ENCODE data around the gene ATP10B.

ATP10B gene

DNA sequence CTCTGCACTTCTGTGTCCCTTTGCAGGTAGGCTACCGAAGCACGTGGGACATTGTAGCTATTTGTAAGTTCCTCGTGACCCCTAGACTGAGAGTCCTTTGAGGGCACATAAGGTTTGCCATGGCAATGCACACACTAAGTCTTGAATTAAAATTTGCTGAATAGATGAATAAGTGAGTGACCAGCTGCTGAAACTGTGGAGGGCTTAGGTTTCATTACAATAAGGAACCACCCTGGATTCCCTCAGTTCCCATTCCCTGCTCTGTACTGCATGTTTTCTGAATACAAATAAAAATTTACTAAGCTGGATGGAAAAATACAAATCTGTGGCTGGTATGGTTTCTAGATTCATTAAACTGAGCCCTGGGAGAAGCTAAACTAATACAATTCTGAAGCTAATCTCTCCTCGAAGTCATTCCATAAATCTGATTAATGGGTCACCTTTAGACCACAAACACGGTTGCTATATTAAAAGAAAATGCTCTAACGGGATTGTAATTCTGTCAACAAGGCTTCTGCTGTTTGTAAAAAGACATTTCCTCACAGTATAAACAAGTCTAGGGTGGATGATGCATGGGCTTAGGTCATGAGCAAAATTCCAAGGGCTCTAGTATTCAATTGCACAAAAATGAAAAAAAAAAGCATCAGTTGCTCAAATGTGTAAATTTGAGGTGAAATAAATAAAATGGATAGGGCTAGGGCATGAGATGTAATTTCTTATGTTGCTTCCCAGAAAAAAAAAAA, 172.3 kb downstream of the ATP10B start:
- Histone ChIP-seq H3K27me3 (ENCODE audit: control insufficient read depth in 1 of 2, insufficient read depth in 1 of 2, low read length in 2 of 2) (no peaks in the 10 kb centered on the region), H2BK12ac (ENCODE audit: low read length in 2 of 2) (no peak overlapping the region), H3K79me1 (replicated peaks; ENCODE audit: low read length, poor library complexity, severe bottlenecking) (no peaks in the 10 kb centered on the region), H3K4me1 (ENCODE audit: control insufficient read depth, insufficient read depth, low read depth, low read length) (no peaks in the 10 kb centered on the region), H3K4ac (ENCODE audit: low read depth in 1 of 2, low read length in 2 of 2) (no peak overlapping the region), H3K9me3 (ENCODE audit: control insufficient read depth, low read length) (no peaks in the 10 kb centered on the region), H2BK15ac (ENCODE audit: low read depth, poor library complexity, severe bottlenecking) (no peak overlapping the region), H2AFZ (ENCODE audit: low read depth, low read length) (no peak overlapping the region), H3K9ac (ENCODE audit: low read length) (no peak overlapping the region), H2AK5ac (ENCODE audit: low read length, severe bottlenecking) (no peak overlapping the region), H3K18ac (ENCODE audit: low read depth in 1 of 2, low read length in 2 of 2) (no peak overlapping the region), H4K8ac (ENCODE audit: low read length) (no peak overlapping the region), H3K36me3 (ENCODE audit: control insufficient read depth in 1 of 2, insufficient read depth in 2 of 2, low read depth in 1 of 2, low read length in 2 of 2) (no peaks in the 10 kb centered on the region), H3K4me3 (ENCODE audit: insufficient read depth in 1 of 2, low read depth in 1 of 2, low read length in 2 of 2) (no peak overlapping the region), H3K23ac (ENCODE audit: low read length in 2 of 2) (no peak overlapping the region), H3K14ac (ENCODE audit: low read length in 2 of 2) (no peak overlapping the region), H4K91ac (ENCODE audit: low read length) (no peak overlapping the region), H2BK5ac (ENCODE audit: low read depth, low read length, poor library complexity, severe bottlenecking) (no peak overlapping the region), H3K27ac (ENCODE audit: low read length, poor library complexity, severe bottlenecking) (no peak overlapping the region), H3K4me2 (ENCODE audit: low read length, poor library complexity, severe bottlenecking) (no peak overlapping the region), H2BK120ac (ENCODE audit: low read depth, low read length) (no peak overlapping the region)
- no peak for DNase-seq
- 51% methylated on average over 4 of the region's 6 CpGs for WGBS

- Histone ChIP-seq H3K9ac (ENCODE audit: low read length) (no peak overlapping the region), H3K18ac (ENCODE audit: low read depth in 1 of 2, low read length in 2 of 2) (no peak overlapping the region), H3K27ac (ENCODE audit: low read length, poor library complexity, severe bottlenecking) (no peak overlapping the region), H3K4me1 (ENCODE audit: control insufficient read depth, insufficient read depth, low read depth, low read length) (no peaks in the 10 kb centered on the region), H2BK15ac (ENCODE audit: low read depth, poor library complexity, severe bottlenecking) (no peak overlapping the region), H3K36me3 (ENCODE audit: control insufficient read depth in 1 of 2, insufficient read depth in 2 of 2, low read depth in 1 of 2, low read length in 2 of 2) (no peaks in the 10 kb centered on the region), H3K9me3 (ENCODE audit: control insufficient read depth, low read length) (no peaks in the 10 kb centered on the region), H2AFZ (ENCODE audit: low read depth, low read length) (no peak overlapping the region), H2AK5ac (ENCODE audit: low read length, severe bottlenecking) (no peak overlapping the region), H3K14ac (ENCODE audit: low read length in 2 of 2) (no peak overlapping the region), H3K79me1 (replicated peaks; ENCODE audit: low read length, poor library complexity, severe bottlenecking) (no peaks in the 10 kb centered on the region), H4K8ac (ENCODE audit: low read length) (no peak overlapping the region), H3K23ac (ENCODE audit: low read length in 2 of 2) (no peak overlapping the region), H3K27me3 (ENCODE audit: control insufficient read depth in 1 of 2, insufficient read depth in 1 of 2, low read length in 2 of 2) (no peaks in the 10 kb centered on the region), H2BK120ac (ENCODE audit: low read depth, low read length) (no peak overlapping the region), H3K4ac (ENCODE audit: low read depth in 1 of 2, low read length in 2 of 2) (no peak overlapping the region), H2BK12ac (ENCODE audit: low read length in 2 of 2) (no peak overlapping the region), H3K4me2 (ENCODE audit: low read length, poor library complexity, severe bottlenecking) (no peak overlapping the region), H3K4me3 (ENCODE audit: insufficient read depth in 1 of 2, low read depth in 1 of 2, low read length in 2 of 2) (no peak overlapping the region), H2BK5ac (ENCODE audit: low read depth, low read length, poor library complexity, severe bottlenecking) (no peak overlapping the region), H4K91ac (ENCODE audit: low read length) (no peak overlapping the region)
- WGBS = 42% methylated on average over 2 of the region's 2 CpGs
- DNase-seq = no peak
Observed at GRCh38 chr5:160675988-160676387, 176.0 kb downstream of the ATP10B start.

DNA sequence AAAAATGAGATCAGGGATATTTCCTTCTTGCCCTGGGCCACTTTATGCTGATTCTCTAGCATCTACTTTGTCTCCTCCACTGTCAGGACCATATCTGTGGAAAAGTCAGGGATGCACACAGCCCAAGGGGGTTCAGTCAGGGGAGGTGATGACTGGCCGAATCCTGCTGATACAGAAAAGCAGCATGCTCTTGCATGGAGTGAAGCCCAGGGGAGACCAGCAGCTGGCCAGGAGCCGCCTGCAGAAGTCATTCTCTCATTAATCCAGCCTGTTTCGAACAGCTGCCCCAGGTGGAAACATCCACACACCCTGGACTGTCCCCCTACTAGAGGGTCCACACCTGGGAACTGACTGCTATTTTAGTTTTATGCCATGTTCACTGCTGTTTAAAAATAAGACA, 177.1 kb downstream of the ATP10B start:
- Histone ChIP-seq H3K4me3 (ENCODE audit: insufficient read depth in 1 of 2, low read depth in 1 of 2, low read length in 2 of 2) (no peak overlapping the region), H2BK120ac (ENCODE audit: low read depth, low read length) (no peak overlapping the region), H3K79me1 (replicated peaks; ENCODE audit: low read length, poor library complexity, severe bottlenecking) (no peaks in the 10 kb centered on the region), H2BK5ac (ENCODE audit: low read depth, low read length, poor library complexity, severe bottlenecking) (no peak overlapping the region), H3K27me3 (ENCODE audit: control insufficient read depth in 1 of 2, insufficient read depth in 1 of 2, low read length in 2 of 2) (no peaks in the 10 kb centered on the region), H4K91ac (ENCODE audit: low read length) (no peak overlapping the region), H2BK15ac (ENCODE audit: low read depth, poor library complexity, severe bottlenecking) (no peak overlapping the region), H4K8ac (ENCODE audit: low read length) (no peak overlapping the region), H3K4me2 (ENCODE audit: low read length, poor library complexity, severe bottlenecking) (no peak overlapping the region), H3K4me1 (ENCODE audit: control insufficient read depth, insufficient read depth, low read depth, low read length) (no peaks in the 10 kb centered on the region), H3K23ac (ENCODE audit: low read length in 2 of 2) (no peak overlapping the region), H2AFZ (ENCODE audit: low read depth, low read length) (no peak overlapping the region), H3K9me3 (ENCODE audit: control insufficient read depth, low read length) (no peaks in the 10 kb centered on the region), H2BK12ac (ENCODE audit: low read length in 2 of 2) (no peak overlapping the region), H3K4ac (ENCODE audit: low read depth in 1 of 2, low read length in 2 of 2) (no peak overlapping the region), H3K36me3 (ENCODE audit: control insufficient read depth in 1 of 2, insufficient read depth in 2 of 2, low read depth in 1 of 2, low read length in 2 of 2) (no peaks in the 10 kb centered on the region), H3K9ac (ENCODE audit: low read length) (no peak overlapping the region), H2AK5ac (ENCODE audit: low read length, severe bottlenecking) (no peak overlapping the region), H3K14ac (ENCODE audit: low read length in 2 of 2) (no peak overlapping the region), H3K18ac (ENCODE audit: low read depth in 1 of 2, low read length in 2 of 2) (no peak overlapping the region), H3K27ac (ENCODE audit: low read length, poor library complexity, severe bottlenecking) (no peak overlapping the region)
- no peak for DNase-seq
- WGBS = 50% methylated on average over 3 of the region's 3 CpGs

- no peaks in the 10 kb centered on the region for H3K27me3 ChIP-seq (ENCODE audit: control insufficient read depth in 1 of 2, insufficient read depth in 1 of 2, low read length in 2 of 2)
Observed at GRCh38 chr5:160672521-160672920, 179.5 kb downstream of the ATP10B start.

More at GRCh38 chr5:160672521-160672920, 179.5 kb downstream of the ATP10B start:
- H2BK120ac ChIP-seq (ENCODE audit: low read depth, low read length) = no peak overlapping the region
- H3K4me2 ChIP-seq (ENCODE audit: low read length, poor library complexity, severe bottlenecking) = no peak overlapping the region
- H4K8ac ChIP-seq (ENCODE audit: low read length) = no peak overlapping the region
- H2BK12ac ChIP-seq (ENCODE audit: low read length in 2 of 2) = no peak overlapping the region
- no peak overlapping the region for H2AFZ ChIP-seq (ENCODE audit: low read depth, low read length)
- H3K4me3 ChIP-seq (ENCODE audit: insufficient read depth in 1 of 2, low read depth in 1 of 2, low read length in 2 of 2) = no peak overlapping the region
- no peak overlapping the region for H3K27ac ChIP-seq (ENCODE audit: low read length, poor library complexity, severe bottlenecking)
- no peak overlapping the region for H3K18ac ChIP-seq (ENCODE audit: low read depth in 1 of 2, low read length in 2 of 2)
- no peaks in the 10 kb centered on the region for H3K9me3 ChIP-seq (ENCODE audit: control insufficient read depth, low read length)
- no peak overlapping the region for H3K4ac ChIP-seq (ENCODE audit: low read depth in 1 of 2, low read length in 2 of 2)
- no peak overlapping the region for H3K23ac ChIP-seq (ENCODE audit: low read length in 2 of 2)
- H3K9ac ChIP-seq (ENCODE audit: low read length) = no peak overlapping the region
- no peak overlapping the region for H3K14ac ChIP-seq (ENCODE audit: low read length in 2 of 2)
- H2BK5ac ChIP-seq (ENCODE audit: low read depth, low read length, poor library complexity, severe bottlenecking) = no peak overlapping the region
- H4K91ac ChIP-seq (ENCODE audit: low read length) = no peak overlapping the region
- H2AK5ac ChIP-seq (ENCODE audit: low read length, severe bottlenecking) = no peak overlapping the region
- no peaks in the 10 kb centered on the region for H3K36me3 ChIP-seq (ENCODE audit: control insufficient read depth in 1 of 2, insufficient read depth in 2 of 2, low read depth in 1 of 2, low read length in 2 of 2)
- no peak overlapping the region for H2BK15ac ChIP-seq (ENCODE audit: low read depth, poor library complexity, severe bottlenecking)
- no peaks in the 10 kb centered on the region for H3K4me1 ChIP-seq (ENCODE audit: control insufficient read depth, insufficient read depth, low read depth, low read length)
- DNase-seq = no peak
- 4% methylated on average over 2 of the region's 2 CpGs for WGBS
- H3K79me1 ChIP-seq (replicated peaks; ENCODE audit: low read length, poor library complexity, severe bottlenecking) = no peaks in the 10 kb centered on the region

All from mesenchymal stem cell (in vitro differentiated cells and primary cell).